ENCODE measurements around the gene LAMA2.

DNA sequence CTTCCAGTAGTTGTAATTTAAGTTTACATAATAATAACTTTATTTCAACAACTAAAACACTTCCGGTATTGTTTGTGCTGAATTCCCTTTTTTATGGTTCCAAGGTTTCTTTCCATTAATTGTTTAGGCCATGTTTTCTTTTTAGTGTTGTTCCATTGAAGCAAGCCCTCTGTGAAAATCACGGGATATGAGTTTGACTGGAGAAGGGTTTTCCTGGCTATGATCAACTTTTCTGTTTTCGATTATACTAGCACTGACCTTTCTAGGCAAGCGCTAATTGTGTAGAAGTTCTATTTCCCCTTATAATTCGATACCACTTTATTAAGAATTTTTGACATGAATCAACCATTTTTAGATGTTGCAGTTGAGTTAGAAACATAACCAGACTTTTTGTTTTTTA, 2.4 kb downstream of the LAMA2 start:
- TF ChIP-seq, protein P1, sequence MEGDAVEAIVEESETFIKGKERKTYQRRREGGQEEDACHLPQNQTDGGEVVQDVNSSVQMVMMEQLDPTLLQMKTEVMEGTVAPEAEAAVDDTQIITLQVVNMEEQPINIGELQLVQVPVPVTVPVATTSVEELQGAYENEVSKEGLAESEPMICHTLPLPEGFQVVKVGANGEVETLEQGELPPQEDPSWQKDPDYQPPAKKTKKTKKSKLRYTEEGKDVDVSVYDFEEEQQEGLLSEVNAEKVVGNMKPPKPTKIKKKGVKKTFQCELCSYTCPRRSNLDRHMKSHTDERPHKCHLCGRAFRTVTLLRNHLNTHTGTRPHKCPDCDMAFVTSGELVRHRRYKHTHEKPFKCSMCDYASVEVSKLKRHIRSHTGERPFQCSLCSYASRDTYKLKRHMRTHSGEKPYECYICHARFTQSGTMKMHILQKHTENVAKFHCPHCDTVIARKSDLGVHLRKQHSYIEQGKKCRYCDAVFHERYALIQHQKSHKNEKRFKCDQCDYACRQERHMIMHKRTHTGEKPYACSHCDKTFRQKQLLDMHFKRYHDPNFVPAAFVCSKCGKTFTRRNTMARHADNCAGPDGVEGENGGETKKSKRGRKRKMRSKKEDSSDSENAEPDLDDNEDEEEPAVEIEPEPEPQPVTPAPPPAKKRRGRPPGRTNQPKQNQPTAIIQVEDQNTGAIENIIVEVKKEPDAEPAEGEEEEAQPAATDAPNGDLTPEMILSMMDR (IDR thresholded peaks at IDR 0.05; ENCODE audit: low read depth, low read length) = no peak
- no peak for TF ChIP-seq EZH2phosphoT487 (IDR thresholded peaks at IDR 0.05; ENCODE audit: low read depth)
